GM12878 (cell line): Measurements from ENCODE around the gene FZR1. TPM values are rescaled to one million over a fixed set of nuclear protein-coding genes. Genes with fewer than 3 reads are reported as not detected.

ENCODE experiments used
- ATAC-seq: fragments of 200-7000 bp; cut with Tn5 transposase; 3 replicates; pipeline ENCODE4 v1.9.1; 2020; ENCODE audit warnings: mild to moderate bottlenecking, moderate library complexity
- BruUV-seq: library from RNA; stranded (reverse); fragments of 400-500 nt; replicated peaks from 2 replicates; lab custom pipeline; 2021; lab: Mats Ljungman, UMichigan
- CTCF ChIA-PET: fragments of 300-600 bp; sonication (Branson Sonifier 250); formaldehyde crosslinking; extraction: SDS; loops from one replicate; lab custom pipeline; 2021; ENCODE audit warnings: inconsistent platforms; lab: Yijun Ruan, JAX
- POLR2A ChIA-PET: fragments of 350-600 bp; formaldehyde crosslinking; extraction: SDS; loops from one replicate; lab custom pipeline; 2021; ENCODE audit warnings: inconsistent platforms; lab: Charles Lee
- RAD21 ChIA-PET: fragments of 300-600 bp; sonication (Branson Sonifier 250); formaldehyde crosslinking; loops from one replicate; lab custom pipeline; 2023; ENCODE audit warnings: antibody characterized with exemption; ENCODE audit not compliant: unreplicated experiment; lab: Charles Lee
- SMC1A ChIA-PET: fragments of 300-600 bp; sonication (Branson Sonifier 250); formaldehyde crosslinking; loops from one replicate; lab custom pipeline; 2023; ENCODE audit not compliant: unreplicated experiment, uncharacterized antibody; lab: Charles Lee
- DNase-seq: peaks from one replicate; pipeline ENCODE4 v3.0.0-alpha.2; 2011; ENCODE audit warnings: low read depth, low spot score
- FAIRE-seq: peaks from 3 replicates; lab custom pipeline; 2011; peaks lifted over from hg19 to GRCh38; lab: Jason Lieb, UNC
- H2AFZ ChIP-seq: 2 replicates; pipeline ENCODE4 v1.6.0; 2011; ENCODE audit warnings: low read depth, low read length, control low read depth; ENCODE audit not compliant: control insufficient read depth
- H3K27ac ChIP-seq: 2 replicates; pipeline ENCODE4 v1.5.1; 2011; ENCODE audit warnings: control low read depth; ENCODE audit not compliant: control insufficient read depth, insufficient read depth
- H3K27me3 ChIP-seq, 2 experiments: replicated peaks in 1 of 2; 2 replicates each; pipeline versions ENCODE4 v1.6.0 to v1.6.1; 2011; ENCODE audit warnings: low read length in 1 of 2; ENCODE audit not compliant: control insufficient read depth in 2 of 2, insufficient read depth in 2 of 2
- H3K36me3 ChIP-seq, 2 experiments: 2 replicates each; pipeline ENCODE4 v1.5.1; 2011; ENCODE audit warnings: low read length in 1 of 2; ENCODE audit not compliant: control insufficient read depth in 2 of 2, insufficient read depth in 2 of 2
- H3K4me1 ChIP-seq: 2 replicates; pipeline ENCODE4 v1.6.1; 2011; ENCODE audit warnings: mild to moderate bottlenecking, low read length, moderate library complexity, mixed read lengths; ENCODE audit not compliant: control insufficient read depth, insufficient read depth
- H3K4me2 ChIP-seq: 2 replicates; pipeline ENCODE4 v1.6.0; 2011; ENCODE audit warnings: control low read depth; ENCODE audit not compliant: control insufficient read depth, insufficient read depth
- H3K4me3 ChIP-seq: fragments of 200-600 bp; sonication (generic); 2 replicates; pipeline ENCODE4 v1.5.1; 2016
- H3K79me2 ChIP-seq: 2 replicates; pipeline ENCODE4 v1.6.0; 2011; ENCODE audit warnings: low read length; ENCODE audit not compliant: control insufficient read depth, insufficient read depth
- H3K9ac ChIP-seq: 2 replicates; pipeline ENCODE4 v1.8.0; 2011; ENCODE audit warnings: low read length, control low read depth, mixed read lengths; ENCODE audit not compliant: control insufficient read depth, insufficient read depth
- H3K9me3 ChIP-seq: replicated peaks from 3 replicates; pipeline ENCODE4 v1.5.1; 2011; ENCODE audit warnings: mild to moderate bottlenecking, low read length; ENCODE audit not compliant: control insufficient read depth, insufficient read depth
- H4K20me1 ChIP-seq: 2 replicates; pipeline ENCODE4 v1.6.0; 2011; ENCODE audit not compliant: control insufficient read depth, insufficient read depth
- CBX5 ChIP-seq: sonication (generic); IDR thresholded peaks from 2 replicates; pipeline ENCODE4 v1.6.1; 2016; ENCODE audit warnings: low read depth, moderate library complexity, mild to moderate bottlenecking, inconsistent platforms
- MYB ChIP-seq: fragments of 150-350 bp; IDR thresholded peaks from 2 replicates; pipeline ENCODE4 v1.6.1; 2014; ENCODE audit warnings: mild to moderate bottlenecking, low read depth, low read length, borderline replicate concordance
- POU2F2 ChIP-seq: IDR thresholded peaks from 3 replicates; pipeline ENCODE4 v1.6.1; 2011; ENCODE audit warnings: low read depth, mild to moderate bottlenecking, low read length, borderline replicate concordance
- WGBS: methylation state at CpG from one replicate; pipeline ENCODE4 v1.1.6; 2016; ENCODE audit warnings: low lambda C conversion rate; ENCODE audit not compliant: insufficient replicate concordance, insufficient coverage; ENCODE audit errors: missing lambda C conversion rate; 5-methylcytosine and 5-hydroxymethylcytosine counted together
- in situ Hi-C: fragments of 300-500 bp; cut with MboI; formaldehyde crosslinking; loops from 9 replicates; pipeline ENCODE4 v1.14.3; 2018; ENCODE audit warnings: mixed read lengths
- intact Hi-C: fragments of 100-400 bp; cut with micrococcal nuclease; formaldehyde crosslinking; loops from one replicate; pipeline ENCODE4 v1.14.2; 2022; ENCODE audit not compliant: unreplicated experiment
- polyA plus RNA-seq, 11 experiments: library from polyadenylated mRNA; depleted of rRNA in 4 of 11; unstranded in 6 of 11; stranded (reverse) in 5 of 11; fragments of >200 nt; fragmentation: Nextera tagmentation in 4 of 11; fragmentation: Illumina TruSeq in 1 of 11; extraction: Ambion mirVana in 4 of 11; extraction: Trizol in 1 of 11; gene quantifications; 1 replicate in 1 of 11; 2 replicates in 10 of 11; pipeline versions ENCODE4 v1.2.1 to v1.2.3, GENCODE V29; 2011 to 2016; ENCODE audit warnings: inconsistent platforms in 2 of 11, missing spikeins in 2 of 11, low read depth in 1 of 11
- total RNA-seq, 4 experiments: library from RNA; depleted of rRNA in 3 of 4; stranded (reverse); fragments of >200 nt in 3 of 4; fragmentation: Illumina TruSeq in 1 of 4; extraction: Trizol in 1 of 4; gene quantifications; 2 replicates each; pipeline versions ENCODE4 v1.2.1 to v1.2.3, GENCODE V29; 2013 to 2021
- TF ChIP-seq, protein P1 (sequence below): IDR thresholded peaks from 2 replicates; pipeline ENCODE4 v1.6.1; 2012; ENCODE audit warnings: low read depth, low read length, improper control_type of control experiment
- TF ChIP-seq, protein P2 (sequence below): IDR thresholded peaks from 2 replicates; pipeline ENCODE4 v1.6.1; 2012; ENCODE audit warnings: low read depth, low read length, improper control_type of control experiment

FZR1 gene
- total and polyA plus RNA-seq, 10 of the 15 experiments (the other 5 are each of a cell fraction or from before 2014, with no cell fraction given): 0.11 to 44.2 (median 29.3) TPM

DNA sequence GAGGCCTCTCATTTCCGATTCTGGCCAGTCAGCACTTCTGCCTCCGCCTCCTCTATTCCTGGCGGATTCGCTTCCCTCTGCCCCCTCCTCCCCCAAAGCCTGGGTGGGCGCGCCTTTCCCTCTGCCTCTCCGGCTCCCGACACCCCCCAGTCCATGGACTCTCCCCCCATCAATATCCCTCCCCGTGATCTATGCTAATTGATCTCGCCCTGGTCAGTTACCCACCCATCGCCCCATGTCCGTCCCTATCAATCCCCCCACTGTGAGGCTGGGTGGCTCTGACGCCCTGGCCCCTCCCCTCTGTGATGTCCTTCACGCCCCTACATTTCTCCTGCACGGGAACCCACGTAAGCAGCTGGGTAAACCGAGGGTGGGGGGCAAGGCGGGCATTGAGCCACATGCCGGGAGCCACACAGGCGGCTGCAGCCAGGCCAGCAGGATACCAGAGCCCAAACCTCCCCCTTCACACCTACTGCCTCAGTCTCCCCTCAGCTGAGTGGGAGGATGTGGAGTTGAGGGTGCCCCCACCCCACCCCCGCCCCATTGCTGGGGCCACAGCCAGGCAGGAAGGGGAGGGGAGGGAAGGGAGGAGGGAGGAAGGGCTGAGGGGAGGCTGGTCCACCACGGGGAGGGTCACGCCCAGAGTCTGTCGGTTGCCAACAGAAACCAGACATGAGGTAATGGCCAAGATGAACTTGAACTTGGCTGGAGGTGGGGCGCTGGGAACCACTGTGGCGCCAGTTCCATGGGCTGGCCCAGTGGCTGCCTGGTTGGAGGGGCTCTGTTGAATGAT, 46.8 kb upstream of the FZR1 start:
- POLR2A ChIA-PET: interaction anchor here (0.5 kb wide), 1 partner anchor 173 kb away, joined by 3 read pairs; no protein-coding TSS in a partner anchor
- H2AFZ ChIP-seq: no peak overlapping the region
- RAD21 ChIA-PET: no interaction called here
- no TSS peak for BruUV-seq
- in situ Hi-C loops: no loop called here
- peaks cover 8 to 18% of the 10 kb centered on the region in 2 experiments; a peak in 3 of 4 replicates for H3K36me3 ChIP-seq
- SMC1A ChIA-PET: no interaction called here
- no peaks in the 10 kb centered on the region for H3K4me1 ChIP-seq
- H4K20me1 ChIP-seq: no peaks in the 10 kb centered on the region
- intact Hi-C loops: no loop called here
- H3K4me2 ChIP-seq: no peak overlapping the region
- CTCF ChIA-PET: no interaction called here
- H3K79me2 ChIP-seq: no peaks in the 10 kb centered on the region
- ATAC-seq (peak; percentile 23; the same call in 2 of the 3 replicates), DNase-seq (no peak), FAIRE-seq (no peak)
- H3K27me3 ChIP-seq: no peaks in the 10 kb centered on the region
- no peak for TF ChIP-seq CBX5
- no peak for TF ChIP-seq MYB
- TF ChIP-seq, protein P1, sequence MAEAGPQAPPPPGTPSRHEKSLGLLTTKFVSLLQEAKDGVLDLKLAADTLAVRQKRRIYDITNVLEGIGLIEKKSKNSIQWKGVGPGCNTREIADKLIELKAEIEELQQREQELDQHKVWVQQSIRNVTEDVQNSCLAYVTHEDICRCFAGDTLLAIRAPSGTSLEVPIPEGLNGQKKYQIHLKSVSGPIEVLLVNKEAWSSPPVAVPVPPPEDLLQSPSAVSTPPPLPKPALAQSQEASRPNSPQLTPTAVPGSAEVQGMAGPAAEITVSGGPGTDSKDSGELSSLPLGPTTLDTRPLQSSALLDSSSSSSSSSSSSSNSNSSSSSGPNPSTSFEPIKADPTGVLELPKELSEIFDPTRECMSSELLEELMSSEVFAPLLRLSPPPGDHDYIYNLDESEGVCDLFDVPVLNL: no peak
- TF ChIP-seq, protein P2, sequence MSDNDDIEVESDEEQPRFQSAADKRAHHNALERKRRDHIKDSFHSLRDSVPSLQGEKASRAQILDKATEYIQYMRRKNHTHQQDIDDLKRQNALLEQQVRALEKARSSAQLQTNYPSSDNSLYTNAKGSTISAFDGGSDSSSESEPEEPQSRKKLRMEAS: no peak
- no peak for TF ChIP-seq POU2F2
- no peaks in the 10 kb centered on the region for H3K9me3 ChIP-seq
- H3K4me3 ChIP-seq: no peak overlapping the region
- H3K9ac ChIP-seq: no peak overlapping the region
- H3K27ac ChIP-seq: no peak overlapping the region
- 85% methylated on average over 25 of the region's 26 CpGs for WGBS
